Epithelial cell of proximal tubule (primary cell): Measurements from ENCODE around the gene TMEM258. TPM values are rescaled to one million over a fixed set of nuclear protein-coding genes. Genes with fewer than 3 reads are reported as not detected.

ENCODE experiments used
- DNase-seq: peaks from one replicate; pipeline ENCODE4 v3.0.0-alpha.2; 2011; ENCODE audit warnings: low read depth
- H3K4me3 ChIP-seq: 2 replicates; pipeline ENCODE4 v1.5.1; 2011; ENCODE audit warnings: low read depth, mild to moderate bottlenecking, low read length
- total RNA-seq: library from RNA; depleted of rRNA; stranded (reverse); fragments of >200 nt; gene quantifications from 2 replicates; pipeline ENCODE4 v1.2.3, GENCODE V29; 2015
- TF ChIP-seq, protein P1 (sequence below): conservative IDR thresholded peaks from 2 replicates; pipeline ENCODE4 v1.5.1; 2012; ENCODE audit warnings: low read depth, mild to moderate bottlenecking, low read length

The TMEM258 gene
- total RNA-seq, 1 donor from 2014 or later: 95.1 TPM

DNA sequence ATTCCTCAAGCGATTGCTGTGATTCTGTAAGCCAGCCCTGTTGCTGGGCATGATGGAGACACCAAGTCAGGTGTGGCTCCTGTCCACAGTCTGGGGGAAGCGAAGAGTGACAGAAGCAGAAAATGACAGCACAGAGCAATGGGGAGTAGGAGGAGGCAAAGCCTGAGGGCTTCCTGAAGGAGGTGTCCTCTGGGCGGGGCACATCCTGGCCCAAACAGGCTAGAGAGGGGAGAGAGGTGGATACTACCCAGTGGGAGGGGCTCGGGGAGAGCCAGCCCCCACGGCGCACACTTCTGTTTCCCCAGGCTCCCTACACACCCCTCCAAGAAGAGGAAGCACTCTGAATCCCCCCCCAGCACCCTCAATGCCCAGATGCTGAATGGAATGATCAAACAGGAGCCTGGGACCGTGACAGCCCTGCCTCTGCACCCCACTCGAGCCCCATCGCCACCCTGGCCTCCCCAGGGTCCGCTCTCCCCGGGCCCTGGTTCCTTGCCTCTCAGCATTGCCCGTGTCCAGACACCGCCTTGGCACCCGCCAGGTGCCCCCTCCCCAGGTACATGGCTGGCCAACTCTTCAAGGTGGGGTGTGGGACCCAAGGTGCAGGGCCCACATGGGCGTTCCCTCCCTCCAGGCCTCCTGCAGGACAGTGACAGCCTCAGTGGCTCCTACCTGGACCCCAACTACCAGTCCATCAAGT is 21.1 kb downstream of the TMEM258 start:
- no peak for DNase-seq
- H3K4me3 ChIP-seq: no peak overlapping the region
- TF ChIP-seq, protein P1, sequence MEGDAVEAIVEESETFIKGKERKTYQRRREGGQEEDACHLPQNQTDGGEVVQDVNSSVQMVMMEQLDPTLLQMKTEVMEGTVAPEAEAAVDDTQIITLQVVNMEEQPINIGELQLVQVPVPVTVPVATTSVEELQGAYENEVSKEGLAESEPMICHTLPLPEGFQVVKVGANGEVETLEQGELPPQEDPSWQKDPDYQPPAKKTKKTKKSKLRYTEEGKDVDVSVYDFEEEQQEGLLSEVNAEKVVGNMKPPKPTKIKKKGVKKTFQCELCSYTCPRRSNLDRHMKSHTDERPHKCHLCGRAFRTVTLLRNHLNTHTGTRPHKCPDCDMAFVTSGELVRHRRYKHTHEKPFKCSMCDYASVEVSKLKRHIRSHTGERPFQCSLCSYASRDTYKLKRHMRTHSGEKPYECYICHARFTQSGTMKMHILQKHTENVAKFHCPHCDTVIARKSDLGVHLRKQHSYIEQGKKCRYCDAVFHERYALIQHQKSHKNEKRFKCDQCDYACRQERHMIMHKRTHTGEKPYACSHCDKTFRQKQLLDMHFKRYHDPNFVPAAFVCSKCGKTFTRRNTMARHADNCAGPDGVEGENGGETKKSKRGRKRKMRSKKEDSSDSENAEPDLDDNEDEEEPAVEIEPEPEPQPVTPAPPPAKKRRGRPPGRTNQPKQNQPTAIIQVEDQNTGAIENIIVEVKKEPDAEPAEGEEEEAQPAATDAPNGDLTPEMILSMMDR: no peak

DNA sequence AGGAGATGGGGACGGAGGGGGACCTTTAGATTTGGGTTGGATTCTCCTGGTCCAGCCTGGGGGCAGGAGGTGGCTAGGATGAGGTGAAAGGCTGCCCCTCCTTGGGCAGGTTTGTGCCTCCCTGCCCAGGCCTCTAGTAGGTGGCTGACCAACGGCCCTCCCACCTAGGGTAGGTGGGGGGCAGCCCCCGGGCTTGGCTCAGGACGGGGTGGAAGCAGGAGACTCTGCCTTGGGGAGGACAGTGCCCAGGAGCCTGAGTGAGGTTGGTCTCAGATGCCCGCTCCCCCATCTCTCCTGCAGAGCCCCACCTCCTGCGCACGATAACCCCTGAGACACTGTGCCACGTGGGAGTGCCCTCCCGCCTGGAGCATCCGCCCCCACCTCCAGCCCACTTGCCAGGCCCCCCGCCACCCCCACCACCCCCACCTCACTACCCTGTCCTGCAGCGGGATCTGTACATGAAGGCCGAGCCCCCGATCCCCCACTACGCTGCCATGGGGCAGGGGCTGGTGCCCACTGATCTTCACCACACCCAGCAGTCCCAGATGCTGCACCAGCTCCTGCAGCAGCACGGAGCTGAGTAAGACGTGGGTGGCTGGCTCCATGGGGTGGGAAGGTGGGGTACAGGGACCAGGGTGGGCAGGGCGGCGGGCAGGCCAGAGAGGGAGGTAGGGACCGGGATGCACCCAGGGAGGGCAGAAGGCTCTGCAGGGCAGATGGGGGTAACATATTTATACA is 22.3 kb downstream of the TMEM258 start:
- no peak overlapping the region for H3K4me3 ChIP-seq
- TF ChIP-seq, protein P1: no peak
- DNase-seq: no peak

DNA sequence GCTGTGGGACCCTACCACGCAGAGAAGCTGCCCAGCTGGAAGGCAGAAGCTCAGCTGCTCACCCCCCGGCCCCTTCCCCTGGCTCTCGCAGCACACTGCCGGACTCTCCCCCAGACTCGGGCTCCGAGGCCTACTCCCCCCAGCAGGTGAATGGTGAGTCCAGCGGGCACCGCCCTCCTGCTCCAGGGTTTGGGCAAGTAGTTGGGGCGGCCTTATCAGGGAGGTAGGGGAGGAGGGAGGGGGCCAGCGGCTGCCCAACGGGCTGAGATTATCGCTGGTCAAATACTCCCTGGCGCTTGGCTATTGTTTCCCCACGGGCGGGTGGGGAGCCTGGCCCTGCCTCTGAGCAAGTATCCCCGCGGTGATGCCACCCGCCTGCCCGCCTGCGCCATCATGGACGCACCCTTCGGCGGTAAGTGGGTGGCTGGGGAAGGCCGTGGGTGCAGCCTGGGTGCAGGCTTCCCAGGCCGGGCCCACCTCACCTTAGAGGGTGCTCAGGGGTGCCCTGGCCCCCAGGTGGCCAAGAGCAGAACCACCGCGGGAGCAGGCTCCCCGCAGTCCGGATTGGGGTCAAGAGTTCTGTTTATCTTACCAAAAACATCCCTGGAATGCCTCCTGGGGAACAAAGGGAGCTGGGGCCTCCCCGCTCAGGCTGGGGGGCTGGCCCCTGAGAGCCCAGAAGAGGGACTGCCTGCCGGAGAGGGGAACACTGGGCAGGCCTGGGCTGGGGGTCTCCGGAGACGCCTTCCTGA is 23.1 kb downstream of the TMEM258 start:
- TF ChIP-seq, protein P1: no peak
- H3K4me3 ChIP-seq: no peak overlapping the region
- DNase-seq: no peak

DNA sequence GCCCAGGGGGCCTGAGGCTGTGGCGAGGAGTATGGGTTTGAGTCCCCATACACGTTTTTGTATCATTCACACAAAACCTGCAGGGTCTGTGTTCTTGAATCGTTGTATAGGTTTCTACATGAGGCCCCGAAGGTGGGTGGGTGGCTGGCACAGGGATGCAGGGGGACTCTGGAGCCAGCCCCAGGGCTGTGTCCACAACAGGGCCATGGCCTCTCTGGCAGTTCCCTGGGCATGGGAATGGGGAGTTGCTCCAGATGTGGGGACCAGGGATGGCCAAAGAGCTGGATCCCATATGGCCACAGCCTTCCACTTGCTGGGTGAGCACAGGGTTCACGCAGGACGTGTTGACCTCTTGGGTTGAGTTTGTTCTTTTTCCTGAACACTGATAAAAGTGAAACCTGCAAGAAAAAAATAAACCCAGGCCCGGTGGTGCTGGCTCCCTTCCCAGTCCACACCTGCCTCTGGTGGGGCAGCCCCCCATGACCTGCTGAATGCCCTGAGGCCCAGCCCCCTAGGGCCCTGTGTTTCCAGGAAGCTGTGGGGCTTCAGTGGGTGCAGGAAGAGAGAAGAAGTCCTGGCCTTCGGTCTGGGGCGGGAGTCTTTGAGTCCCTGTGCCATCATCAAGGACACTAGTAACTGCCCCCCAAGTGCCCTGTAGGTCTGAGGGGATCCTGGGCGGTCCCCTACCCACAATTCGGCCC is 23.9 kb downstream of the TMEM258 start:
- no peak overlapping the region for H3K4me3 ChIP-seq
- TF ChIP-seq, protein P1: no peak
- no peak for DNase-seq

DNA sequence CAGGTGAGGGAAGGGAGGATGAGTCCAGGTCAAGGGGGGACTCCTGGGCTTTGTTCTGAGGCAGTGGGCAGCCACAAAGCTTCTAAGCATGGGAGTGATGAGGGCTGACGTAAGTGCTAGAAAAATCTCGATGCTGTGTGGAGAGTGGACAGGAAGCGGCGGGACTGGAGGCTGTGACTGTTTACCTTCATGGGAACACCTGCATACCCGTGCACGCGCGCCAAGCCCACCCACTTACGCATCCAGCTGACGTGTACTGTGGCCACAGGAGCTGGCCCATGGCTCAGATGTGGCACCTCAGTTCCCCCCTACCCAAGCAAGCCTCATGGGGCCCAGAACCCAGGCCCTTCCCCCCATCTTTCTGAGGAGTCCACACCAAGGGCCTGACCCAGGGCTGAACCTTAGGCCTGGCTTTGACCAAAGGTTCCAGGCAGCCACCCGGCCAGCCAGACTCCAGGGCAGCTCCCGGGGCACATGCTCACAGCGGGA is 26.0 kb downstream of the TMEM258 start:
- no peak for DNase-seq
- no peak overlapping the region for H3K4me3 ChIP-seq
- TF ChIP-seq, protein P1: no peak

DNA sequence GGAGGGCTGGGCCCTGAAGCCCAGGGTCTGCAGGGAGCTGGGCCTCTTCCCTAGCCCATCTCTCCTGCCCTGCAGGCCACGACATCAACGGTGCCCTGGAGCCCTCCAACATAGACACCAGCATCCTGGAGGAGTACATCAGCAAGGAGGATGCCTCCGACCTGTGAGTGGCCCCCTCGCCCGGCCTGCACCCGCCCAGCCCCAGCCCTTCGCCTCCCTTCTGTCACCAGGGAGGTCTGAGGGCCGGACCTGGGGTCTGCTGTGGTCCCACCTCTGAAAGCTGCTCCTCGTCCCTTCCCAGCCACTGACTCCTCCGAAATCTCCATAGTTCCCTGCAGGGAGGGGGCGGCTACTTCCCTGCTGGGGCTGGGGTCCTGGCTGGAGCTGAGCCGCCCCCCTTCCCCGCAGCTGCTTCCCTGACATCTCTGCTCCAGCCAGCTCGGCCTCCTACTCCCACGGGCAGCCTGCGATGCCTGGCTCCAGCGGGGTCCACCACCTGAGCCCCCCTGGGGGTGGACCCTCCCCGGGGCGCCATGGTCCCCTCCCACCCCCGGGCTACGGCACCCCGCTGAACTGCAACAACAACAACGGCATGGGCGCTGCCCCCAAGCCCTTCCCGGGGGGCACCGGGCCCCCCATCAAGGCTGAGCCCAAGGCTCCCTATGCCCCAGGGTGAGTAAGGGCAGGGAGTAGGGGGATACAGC is 26.7 kb downstream of the TMEM258 start:
- no peak overlapping the region for H3K4me3 ChIP-seq
- DNase-seq: no peak
- TF ChIP-seq, protein P1: no peak
